Measurements from ENCODE around the gene KLHL29. TPM values are rescaled to one million over a fixed set of nuclear protein-coding genes. Genes with fewer than 3 reads are reported as not detected.

The KLHL29 gene
- total RNA-seq, 1 experiment from 2014 or later = 2.4 TPM

GRCh38 chr2:23661276-23662050 is 276.5 kb downstream of the KLHL29 start:
- no peak overlapping the region for H4K5ac ChIP-seq (ENCODE audit: insufficient read length, low read depth, low read length)
- no peak overlapping the region for H3K9ac ChIP-seq (ENCODE audit: extremely low read depth, insufficient read length, low read length)
- H3K79me1 ChIP-seq (ENCODE audit: insufficient read depth, low read depth, low read length, poor library complexity, severe bottlenecking) = no peaks in the 10 kb centered on the region
- H3T11ph ChIP-seq (ENCODE audit: low read length) = no peak overlapping the region
- H2BK12ac ChIP-seq (ENCODE audit: insufficient read length, low read depth, low read length) = no peak overlapping the region
- no peaks in the 10 kb centered on the region for H3K27me3 ChIP-seq (ENCODE audit: insufficient read depth, low read length)
- no peak overlapping the region for H3K14ac ChIP-seq (ENCODE audit: insufficient read depth, low read length)
- no peak overlapping the region for H3K27ac ChIP-seq (ENCODE audit: insufficient read length, low read depth, low read length)
- no peak for TF ChIP-seq CTCF (conservative IDR thresholded peaks at IDR 0.05)
- no peak overlapping the region for H2BK20ac ChIP-seq (ENCODE audit: low read depth, low read length, poor library complexity, severe bottlenecking)
- H3K4ac ChIP-seq (ENCODE audit: low read depth, low read length) = no peak overlapping the region
- H3K9me3 ChIP-seq (ENCODE audit: control insufficient read depth, low read depth, low read length) = no peaks in the 10 kb centered on the region
- no peaks in the 10 kb centered on the region for H3K79me2 ChIP-seq (ENCODE audit: insufficient read depth, low read length)
- no peak overlapping the region for H4K8ac ChIP-seq (replicated peaks; ENCODE audit: insufficient read length, low read depth, low read length)
- no peak overlapping the region for H2BK15ac ChIP-seq (ENCODE audit: low read depth, low read length)
- H3K23ac ChIP-seq (ENCODE audit: insufficient read length, low read depth, low read length) = no peak overlapping the region
- no peak overlapping the region for H3K18ac ChIP-seq (ENCODE audit: insufficient read length, low read depth, low read length)
- no peak overlapping the region for H2BK120ac ChIP-seq (ENCODE audit: low read depth, low read length, poor library complexity, severe bottlenecking)
- no peak for DNase-seq
- no peak overlapping the region for H2AFZ ChIP-seq (ENCODE audit: low read length)
- H3K4me1 ChIP-seq (ENCODE audit: insufficient read depth, low read length) = no peaks in the 10 kb centered on the region
- Mint-ChIP-seq H3K4me3 (no peak overlapping the region), H3K9me3 (no peaks in the 10 kb centered on the region), H3K4me1 (no peaks in the 10 kb centered on the region), H3K27me3 (ENCODE audit: low read depth) (peaks cover 2% of the 10 kb centered on the region), H3K27ac (no peak overlapping the region), H3K36me3 (ENCODE audit: insufficient read depth in 1 of 3, low read depth in 3 of 3) (no peaks in the 10 kb centered on the region; a peak in 1 of 7 replicates)
- H3K23me2 ChIP-seq (ENCODE audit: insufficient read length, low read depth, low read length, poor library complexity, severe bottlenecking) = no peaks in the 10 kb centered on the region
- no CpG with 5 or more reads among the region's 11 CpGs for WGBS (ENCODE audit: extremely low coverage, insufficient read length, low lambda C conversion rate)
- H4K91ac ChIP-seq (ENCODE audit: insufficient read length, low read depth, low read length) = no peak overlapping the region
- H4K20me1 ChIP-seq (ENCODE audit: control insufficient read depth, insufficient read depth, insufficient read length) = no peaks in the 10 kb centered on the region
- no peak overlapping the region for H3K4me2 ChIP-seq (ENCODE audit: insufficient read depth, insufficient read length, low read length)
- no peak overlapping the region for H2BK5ac ChIP-seq (ENCODE audit: insufficient read length, low read length)
- H2AK5ac ChIP-seq (ENCODE audit: insufficient read length, low read length) = no peak overlapping the region
- no peak overlapping the region for H3K56ac ChIP-seq (ENCODE audit: insufficient read length, low read depth, low read length)
